RWPE2 (cell line): Measurements from ENCODE around the gene MKRN1.
A peak's percentile ranks its signal among the peaks of the same experiment; 100 is the strongest.

Source experiments
- ATAC-seq: fragments of 200-7000 bp; cut with Tn5 transposase; 3 replicates; pipeline ENCODE4 v1.9.1; 2021; ENCODE audit warnings: low read depth
- DNase-seq: peaks from one replicate; pipeline ENCODE4 v3.0.0-alpha.2; 2020; ENCODE audit warnings: low spot score
- H3K27ac ChIP-seq: fragments of 450-650 bp; 2 replicates; pipeline ENCODE4 v1.5.1; 2017; ENCODE audit warnings: mild to moderate bottlenecking; ENCODE audit not compliant: poor library complexity, severe bottlenecking
- H3K27me3 ChIP-seq: fragments of 250-450 bp; sonication (Bioruptor Pico); 2 replicates; pipeline ENCODE4 v1.5.1; 2021; ENCODE audit warnings: mild to moderate bottlenecking, moderate library complexity; ENCODE audit not compliant: insufficient read depth, poor library complexity, severe bottlenecking
- H3K36me3 ChIP-seq: fragments of 250-450 bp; sonication (Bioruptor Pico); 2 replicates; pipeline ENCODE4 v1.5.1; 2020; ENCODE audit warnings: low read depth, mild to moderate bottlenecking, moderate library complexity
- H3K4me1 ChIP-seq: fragments of 250-450 bp; sonication (Bioruptor Pico); 2 replicates; pipeline ENCODE4 v1.5.1; 2021; ENCODE audit warnings: mild to moderate bottlenecking, moderate library complexity; ENCODE audit not compliant: insufficient read depth, poor library complexity, severe bottlenecking
- H3K4me3 ChIP-seq: fragments of 250-450 bp; sonication (Bioruptor Pico); 2 replicates; pipeline ENCODE4 v1.5.1; 2021; ENCODE audit warnings: mild to moderate bottlenecking, moderate library complexity; ENCODE audit not compliant: severe bottlenecking
- H3K9me3 ChIP-seq: fragments of 250-450 bp; sonication (Bioruptor Pico); 2 replicates; pipeline ENCODE4 v1.5.1; 2021; ENCODE audit warnings: mild to moderate bottlenecking, moderate library complexity; ENCODE audit not compliant: severe bottlenecking
- TF ChIP-seq, protein P1 (sequence below): fragments of 450-650 bp; IDR thresholded peaks from one replicate; pipeline ENCODE4 v1.5.1; 2017; ENCODE audit warnings: mild to moderate bottlenecking, moderate library complexity; ENCODE audit not compliant: poor library complexity, severe bottlenecking

Gene MKRN1

GRCh38 chr7:140403878-140404564 lies 75.3 kb downstream of the MKRN1 start, which contains the start of gene RAB19:
Gene RAB19, plus strand, starts transcription at chr7:140404058. Its CDS starts 3,589 bp downstream, at chr7:140407647.
- TF ChIP-seq, protein P1, sequence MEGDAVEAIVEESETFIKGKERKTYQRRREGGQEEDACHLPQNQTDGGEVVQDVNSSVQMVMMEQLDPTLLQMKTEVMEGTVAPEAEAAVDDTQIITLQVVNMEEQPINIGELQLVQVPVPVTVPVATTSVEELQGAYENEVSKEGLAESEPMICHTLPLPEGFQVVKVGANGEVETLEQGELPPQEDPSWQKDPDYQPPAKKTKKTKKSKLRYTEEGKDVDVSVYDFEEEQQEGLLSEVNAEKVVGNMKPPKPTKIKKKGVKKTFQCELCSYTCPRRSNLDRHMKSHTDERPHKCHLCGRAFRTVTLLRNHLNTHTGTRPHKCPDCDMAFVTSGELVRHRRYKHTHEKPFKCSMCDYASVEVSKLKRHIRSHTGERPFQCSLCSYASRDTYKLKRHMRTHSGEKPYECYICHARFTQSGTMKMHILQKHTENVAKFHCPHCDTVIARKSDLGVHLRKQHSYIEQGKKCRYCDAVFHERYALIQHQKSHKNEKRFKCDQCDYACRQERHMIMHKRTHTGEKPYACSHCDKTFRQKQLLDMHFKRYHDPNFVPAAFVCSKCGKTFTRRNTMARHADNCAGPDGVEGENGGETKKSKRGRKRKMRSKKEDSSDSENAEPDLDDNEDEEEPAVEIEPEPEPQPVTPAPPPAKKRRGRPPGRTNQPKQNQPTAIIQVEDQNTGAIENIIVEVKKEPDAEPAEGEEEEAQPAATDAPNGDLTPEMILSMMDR: no peak
- H3K27me3 ChIP-seq: no peaks in the 10 kb centered on the region
- no peaks in the 10 kb centered on the region for H3K9me3 ChIP-seq
- DNase-seq (no peak), ATAC-seq (peak; percentile 88)
- no peaks in the 10 kb centered on the region for H3K4me1 ChIP-seq
- H3K4me3 ChIP-seq: peak within 1 kb of the TSS; percentile 47
- no peaks in the 10 kb centered on the region for H3K36me3 ChIP-seq
- H3K27ac ChIP-seq: no peak within 1 kb of the TSS
